ENCODE results near the gene WNT3A. TPM values are rescaled to one million over a fixed set of nuclear protein-coding genes. Genes with fewer than 3 reads are reported as not detected.

WNT3A gene
- total RNA-seq, 1 experiment from 2014 or later, result not detected

DNA sequence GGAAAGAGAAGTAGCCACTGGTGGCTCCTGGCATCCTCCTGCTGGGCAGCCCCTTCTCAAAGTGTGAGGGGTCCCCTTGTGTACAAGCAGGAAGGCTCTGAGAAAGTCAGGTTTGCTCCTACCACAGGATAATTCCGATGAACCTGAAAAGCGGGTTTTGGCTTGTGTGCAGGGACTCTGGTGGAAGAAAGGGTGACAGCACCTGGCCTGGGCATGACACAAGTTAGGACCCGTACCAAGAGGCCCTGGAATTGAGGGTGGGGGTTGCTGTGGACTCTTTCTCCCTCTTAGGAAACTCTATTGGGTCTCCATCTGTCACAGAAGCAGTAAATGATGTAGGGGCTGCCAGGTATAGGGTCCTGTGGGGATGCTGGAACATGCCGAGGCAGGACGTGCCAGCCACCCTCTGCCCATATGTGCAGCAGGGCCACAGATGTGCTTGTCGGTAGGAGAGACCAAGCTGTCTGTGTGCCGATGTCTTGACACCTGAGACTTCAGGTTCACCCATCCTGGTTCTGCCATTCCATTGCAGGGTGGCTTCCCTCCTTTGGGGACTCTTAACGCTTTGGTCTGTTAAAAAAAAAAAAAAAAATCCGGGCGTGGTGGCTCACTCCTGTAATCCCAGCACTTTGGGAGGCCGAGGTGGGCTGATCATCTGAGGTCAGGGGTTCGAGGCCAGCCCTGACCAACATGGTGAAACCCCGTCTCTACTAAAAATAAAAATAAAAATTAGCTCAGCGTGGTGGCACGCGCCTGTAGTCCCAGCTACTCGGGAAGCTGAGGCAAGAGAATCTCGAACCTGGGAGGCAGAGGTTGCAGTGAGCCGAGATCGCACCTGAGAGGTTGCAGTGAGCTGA, 86.5 kb downstream of the WNT3A start:
- Histone ChIP-seq H3K9me3 (ENCODE audit: low read depth, low read length, poor library complexity, severe bottlenecking) (peaks cover 30% of the 10 kb centered on the region), H3K4me1 (ENCODE audit: insufficient read depth, low read length, poor library complexity, severe bottlenecking) (no peaks in the 10 kb centered on the region), H3K36me3 (ENCODE audit: insufficient read depth, low read length, poor library complexity, severe bottlenecking) (peaks cover 67% of the 10 kb centered on the region), H3K4me3 (ENCODE audit: low read depth, low read length, poor library complexity, severe bottlenecking) (no peak overlapping the region), H3K27ac (ENCODE audit: low read depth, low read length, poor library complexity, severe bottlenecking) (no peak overlapping the region), H3K27me3 (replicated peaks; ENCODE audit: insufficient read depth, low read depth, low read length, poor library complexity) (no peaks in the 10 kb centered on the region)
- no peak for DNase-seq (ENCODE audit: low spot score)
- CTCF ChIA-PET, result no interaction called here
- BruUV-seq (replicated peaks), result no TSS peak
- POLR2A ChIA-PET (ENCODE audit: low non-redundant PET), result no interaction called here
- intact Hi-C loops (cut with micrococcal nuclease; ENCODE audit: unreplicated experiment), result no loop called here
- no peak for TF ChIP-seq EZH2 (IDR thresholded peaks at IDR 0.05; ENCODE audit: borderline replicate concordance, low read depth, low read length, poor library complexity, severe bottlenecking)
- TF ChIP-seq, protein P1, sequence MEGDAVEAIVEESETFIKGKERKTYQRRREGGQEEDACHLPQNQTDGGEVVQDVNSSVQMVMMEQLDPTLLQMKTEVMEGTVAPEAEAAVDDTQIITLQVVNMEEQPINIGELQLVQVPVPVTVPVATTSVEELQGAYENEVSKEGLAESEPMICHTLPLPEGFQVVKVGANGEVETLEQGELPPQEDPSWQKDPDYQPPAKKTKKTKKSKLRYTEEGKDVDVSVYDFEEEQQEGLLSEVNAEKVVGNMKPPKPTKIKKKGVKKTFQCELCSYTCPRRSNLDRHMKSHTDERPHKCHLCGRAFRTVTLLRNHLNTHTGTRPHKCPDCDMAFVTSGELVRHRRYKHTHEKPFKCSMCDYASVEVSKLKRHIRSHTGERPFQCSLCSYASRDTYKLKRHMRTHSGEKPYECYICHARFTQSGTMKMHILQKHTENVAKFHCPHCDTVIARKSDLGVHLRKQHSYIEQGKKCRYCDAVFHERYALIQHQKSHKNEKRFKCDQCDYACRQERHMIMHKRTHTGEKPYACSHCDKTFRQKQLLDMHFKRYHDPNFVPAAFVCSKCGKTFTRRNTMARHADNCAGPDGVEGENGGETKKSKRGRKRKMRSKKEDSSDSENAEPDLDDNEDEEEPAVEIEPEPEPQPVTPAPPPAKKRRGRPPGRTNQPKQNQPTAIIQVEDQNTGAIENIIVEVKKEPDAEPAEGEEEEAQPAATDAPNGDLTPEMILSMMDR (conservative IDR thresholded peaks at IDR 0.05; ENCODE audit: low read depth, low read length), result no peak

DNA sequence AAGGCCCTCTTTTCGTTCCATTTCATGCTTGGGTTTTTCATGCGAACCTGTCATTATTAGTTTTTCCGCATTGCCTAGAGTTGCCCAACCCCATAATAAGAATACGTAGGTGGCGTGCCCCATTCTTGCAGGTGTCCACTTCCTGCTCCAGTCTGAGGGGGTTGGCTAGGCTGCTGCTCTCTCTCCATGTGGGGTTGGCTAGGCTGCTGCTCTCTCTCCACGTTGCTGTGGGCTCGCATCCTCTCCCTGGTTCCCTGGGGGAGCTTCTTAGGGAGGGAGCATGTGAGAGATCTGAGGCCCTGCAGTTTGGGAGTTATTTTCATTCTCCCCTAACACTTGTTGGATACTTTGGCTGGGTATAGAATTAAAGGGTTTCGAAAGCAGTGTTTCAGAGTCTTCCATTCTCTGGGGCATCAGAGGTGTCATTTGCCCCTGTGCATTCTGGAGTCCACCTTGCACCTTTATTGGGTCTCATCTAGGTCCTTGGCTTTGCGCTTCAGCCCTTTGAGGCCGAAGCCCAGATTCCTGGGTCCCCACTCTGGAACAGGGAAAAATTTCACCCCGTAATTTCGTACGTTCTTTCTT, 87.7 kb downstream of the WNT3A start:
- CTCF ChIA-PET, result no interaction called here
- BruUV-seq (replicated peaks), result no TSS peak
- POLR2A ChIA-PET (ENCODE audit: low non-redundant PET), result no interaction called here

DNA sequence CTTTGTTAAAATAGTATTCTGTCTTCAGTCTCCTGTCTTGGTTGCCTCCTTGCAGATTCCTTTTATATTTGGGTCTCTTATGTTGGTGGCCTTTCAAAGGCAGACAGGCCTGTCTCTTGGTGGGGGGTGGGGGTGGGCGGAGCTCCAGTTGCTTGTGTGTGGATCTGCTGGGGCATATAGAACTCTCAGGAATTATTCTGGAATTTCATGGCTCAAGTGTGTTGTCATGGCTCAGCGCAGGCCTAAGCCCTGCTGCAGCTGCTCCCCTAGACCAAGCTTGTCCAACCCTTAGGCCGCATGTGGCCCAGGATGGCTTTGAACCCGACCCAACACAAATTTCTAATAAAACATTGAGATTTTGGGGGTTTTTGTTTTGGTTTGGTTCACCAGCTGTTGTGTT, 88.4 kb downstream of the WNT3A start:
- TF ChIP-seq EZH2 (IDR thresholded peaks at IDR 0.05; ENCODE audit: borderline replicate concordance, low read depth, low read length, poor library complexity, severe bottlenecking), result no peak
- TF ChIP-seq, protein P1 (conservative IDR thresholded peaks at IDR 0.05; ENCODE audit: low read depth, low read length), result no peak
- Histone ChIP-seq H3K27me3 (replicated peaks; ENCODE audit: insufficient read depth, low read depth, low read length, poor library complexity) (no peaks in the 10 kb centered on the region), H3K36me3 (ENCODE audit: insufficient read depth, low read length, poor library complexity, severe bottlenecking) (peaks cover 77% of the 10 kb centered on the region), H3K9me3 (ENCODE audit: low read depth, low read length, poor library complexity, severe bottlenecking) (peaks cover 30% of the 10 kb centered on the region), H3K4me1 (ENCODE audit: insufficient read depth, low read length, poor library complexity, severe bottlenecking) (no peaks in the 10 kb centered on the region), H3K4me3 (ENCODE audit: low read depth, low read length, poor library complexity, severe bottlenecking) (no peak overlapping the region), H3K27ac (ENCODE audit: low read depth, low read length, poor library complexity, severe bottlenecking) (no peak overlapping the region)
- intact Hi-C loops (cut with micrococcal nuclease; ENCODE audit: unreplicated experiment), result no loop called here
- ChIA-PET POLR2A (ENCODE audit: low non-redundant PET) (no interaction called here), CTCF (no interaction called here)
- BruUV-seq (replicated peaks), result no TSS peak
- DNase-seq (ENCODE audit: low spot score), result no peak

More for the DNA sequence above, 87.7 kb downstream of the WNT3A start:
- H3K4me1 ChIP-seq (ENCODE audit: insufficient read depth, low read length, poor library complexity, severe bottlenecking), result no peaks in the 10 kb centered on the region
- intact Hi-C loops (cut with micrococcal nuclease; ENCODE audit: unreplicated experiment), result no loop called here
- peaks cover 30% of the 10 kb centered on the region for H3K9me3 ChIP-seq (ENCODE audit: low read depth, low read length, poor library complexity, severe bottlenecking)
- no peak overlapping the region for H3K4me3 ChIP-seq (ENCODE audit: low read depth, low read length, poor library complexity, severe bottlenecking)
- TF ChIP-seq, protein P1 (conservative IDR thresholded peaks at IDR 0.05; ENCODE audit: low read depth, low read length), result no peak
- TF ChIP-seq EZH2 (IDR thresholded peaks at IDR 0.05; ENCODE audit: borderline replicate concordance, low read depth, low read length, poor library complexity, severe bottlenecking), result no peak
- H3K27me3 ChIP-seq (replicated peaks; ENCODE audit: insufficient read depth, low read depth, low read length, poor library complexity), result no peaks in the 10 kb centered on the region
- no peak for DNase-seq (ENCODE audit: low spot score)
- H3K36me3 ChIP-seq (ENCODE audit: insufficient read depth, low read length, poor library complexity, severe bottlenecking), result peaks cover 71% of the 10 kb centered on the region
- H3K27ac ChIP-seq (ENCODE audit: low read depth, low read length, poor library complexity, severe bottlenecking), result no peak overlapping the region
